MCF 10A (cell line): ENCODE results near the gene DLX4. TPM values are rescaled to one million over a fixed set of nuclear protein-coding genes. Genes with fewer than 3 reads are reported as not detected.

Source experiments
- BruUV-seq: library from RNA; stranded (reverse); fragments of 400-500 nt; replicated peaks from 2 replicates; lab custom pipeline; 2021; lab: Mats Ljungman, UMichigan
- CTCF ChIA-PET: fragments of 300-600 bp; sonication (Branson Sonifier 250); formaldehyde crosslinking; extraction: SDS; loops from one replicate; lab custom pipeline; 2021; ENCODE audit warnings: antibody characterized with exemption, inconsistent platforms; lab: Yijun Ruan, JAX
- POLR2A ChIA-PET: fragments of 300-600, 350-650 bp; sonication (Branson Sonifier 250); formaldehyde crosslinking; extraction: SDS; loops from one replicate; lab custom pipeline; 2020; ENCODE audit warnings: antibody characterized with exemption, inconsistent platforms; lab: Yijun Ruan, JAX
- DNase-seq: peaks from one replicate; pipeline ENCODE4 v3.0.0-alpha.2; 2018; ENCODE audit not compliant: unreplicated experiment
- H3K27ac Mint-ChIP-seq: one replicate; pipeline ENCODE4 v1.8.0; 2022; ENCODE audit warnings: mild to moderate bottlenecking, low read depth, mixed read lengths; ENCODE audit not compliant: unreplicated experiment
- H3K27me3 Mint-ChIP-seq: one replicate; pipeline ENCODE4 v1.8.0; 2022; ENCODE audit warnings: mixed read lengths; ENCODE audit not compliant: insufficient read depth, unreplicated experiment
- H3K36me3 Mint-ChIP-seq: one replicate; pipeline ENCODE4 v1.8.0; 2022; ENCODE audit warnings: mild to moderate bottlenecking, moderate library complexity, mixed read lengths; ENCODE audit not compliant: insufficient read depth, unreplicated experiment
- H3K4me1 Mint-ChIP-seq: one replicate; pipeline ENCODE4 v1.8.0; 2022; ENCODE audit warnings: mixed read lengths; ENCODE audit not compliant: insufficient read depth, unreplicated experiment
- H3K4me3 Mint-ChIP-seq: one replicate; pipeline ENCODE4 v1.8.0; 2022; ENCODE audit warnings: mild to moderate bottlenecking, moderate library complexity, mixed read lengths; ENCODE audit not compliant: unreplicated experiment
- H3K9me3 Mint-ChIP-seq: one replicate; pipeline ENCODE4 v1.8.0; 2022; ENCODE audit warnings: mixed read lengths; ENCODE audit not compliant: unreplicated experiment
- CTCF ChIP-seq: fragments of 200-600 bp; IDR thresholded peaks from one replicate; pipeline ENCODE4 v1.8.0; 2022; ENCODE audit warnings: antibody characterized with exemption, mild to moderate bottlenecking; ENCODE audit not compliant: unreplicated experiment
- intact Hi-C: fragments of 100-400 bp; cut with micrococcal nuclease; formaldehyde crosslinking; loops from 2 replicates; pipeline ENCODE4 v1.14.1; 2022
- total RNA-seq: library from RNA; stranded (reverse); gene quantifications from 2 replicates; pipeline ENCODE4 v1.2.3, GENCODE V29; 2022

The DLX4 gene
- total RNA-seq, 1 experiment from 2014 or later: 0.56 TPM

GRCh38 chr17:49924589-49924988 lies 44.4 kb upstream of the DLX4 start:
- no peak overlapping the region for H3K4me3 Mint-ChIP-seq
- BruUV-seq: no TSS peak
- peaks cover 53% of the 10 kb centered on the region for H3K27me3 Mint-ChIP-seq
- no peak for TF ChIP-seq CTCF
- no peaks in the 10 kb centered on the region for H3K9me3 Mint-ChIP-seq
- no peaks in the 10 kb centered on the region for H3K36me3 Mint-ChIP-seq
- no peak overlapping the region for H3K27ac Mint-ChIP-seq
- intact Hi-C loops: no loop called here
- H3K4me1 Mint-ChIP-seq: no peaks in the 10 kb centered on the region
- ChIA-PET POLR2A (no interaction called here), CTCF (interaction anchor here (2.3 kb wide), 1 partner anchor 28 kb away, joined by 7 read pairs; no protein-coding TSS in a partner anchor)
- no peak for DNase-seq

- intact Hi-C loops: no loop called here
- ChIA-PET CTCF (interaction anchor here (0.9 to 2.6 kb wide), 4 partner anchors 26 to 71 kb away, joined by 4 to 8 read pairs (median 6); no protein-coding TSS in a partner anchor), POLR2A (no interaction called here)
- no peak for DNase-seq
- no peaks in the 10 kb centered on the region for H3K4me1 Mint-ChIP-seq
- H3K36me3 Mint-ChIP-seq: no peaks in the 10 kb centered on the region
- no peak overlapping the region for H3K27ac Mint-ChIP-seq
- H3K4me3 Mint-ChIP-seq: no peak overlapping the region
- TF ChIP-seq CTCF: no peak
- no TSS peak for BruUV-seq
- peaks cover 53% of the 10 kb centered on the region for H3K27me3 Mint-ChIP-seq
- H3K9me3 Mint-ChIP-seq: no peaks in the 10 kb centered on the region
Observed at GRCh38 chr17:49925921-49926320, 43.1 kb upstream of the DLX4 start.

GRCh38 chr17:49926886-49927285 lies 42.1 kb upstream of the DLX4 start:
- Mint-ChIP-seq H3K36me3 (no peaks in the 10 kb centered on the region), H3K27me3 (peaks cover 53% of the 10 kb centered on the region), H3K27ac (no peak overlapping the region), H3K4me3 (no peak overlapping the region), H3K4me1 (no peaks in the 10 kb centered on the region), H3K9me3 (no peaks in the 10 kb centered on the region)
- DNase-seq: peak; percentile 42
- ChIA-PET CTCF (interaction anchor here (0.6 to 2.8 kb wide), 4 partner anchors 12 to 70 kb away, joined by 3 to 12 read pairs (median 6); no protein-coding TSS in a partner anchor), POLR2A (no interaction called here)
- intact Hi-C loops: no loop called here
- BruUV-seq: no TSS peak
- no peak for TF ChIP-seq CTCF

GRCh38 chr17:49928126-49928800 lies 40.7 kb upstream of the DLX4 start:
- Mint-ChIP-seq H3K27me3 (peaks cover 56% of the 10 kb centered on the region), H3K4me3 (no peak overlapping the region), H3K4me1 (no peaks in the 10 kb centered on the region), H3K9me3 (no peaks in the 10 kb centered on the region), H3K36me3 (no peaks in the 10 kb centered on the region), H3K27ac (no peak overlapping the region)
- ChIA-PET POLR2A (no interaction called here), CTCF (interaction anchor here (0.5 to 2.8 kb wide), 4 partner anchors 11 to 69 kb away, joined by 3 to 12 read pairs (median 6); no protein-coding TSS in a partner anchor)
- no TSS peak for BruUV-seq
- intact Hi-C loops: no loop called here
- TF ChIP-seq CTCF: no peak
- no peak for DNase-seq
